DOHH2 (cell line): ENCODE measurements around the gene RAP1GAP.

Source experiments
- H3F3A ChIP-seq: fragments of 200-600 bp; sonication (generic), shearing (Covaris generic); 2 replicates; pipeline ENCODE4 v1.6.0; 2016; ENCODE audit warnings: antibody characterized with exemption, mild to moderate bottlenecking; ENCODE audit not compliant: control insufficient read depth, insufficient read depth
- H3K27ac ChIP-seq: fragments of 200-600 bp; sonication (generic); 2 replicates; pipeline ENCODE4 v1.5.1; 2014; ENCODE audit warnings: low read depth, mild to moderate bottlenecking, low read length, moderate library complexity
- H3K27me3 ChIP-seq: fragments of 200-600 bp; sonication (generic); 2 replicates; pipeline ENCODE4 v1.6.1; 2014; ENCODE audit warnings: mild to moderate bottlenecking, low read length, mixed read lengths; ENCODE audit not compliant: control insufficient read depth
- H3K36me3 ChIP-seq: fragments of 200-600 bp; sonication (generic); 2 replicates; pipeline ENCODE4 v1.6.1; 2014; ENCODE audit warnings: mild to moderate bottlenecking, low read length, moderate library complexity, mixed read lengths; ENCODE audit not compliant: control insufficient read depth
- H3K4me1 ChIP-seq: fragments of 200-600 bp; sonication (generic); 2 replicates; pipeline ENCODE4 v1.6.1; 2014; ENCODE audit warnings: mild to moderate bottlenecking, low read length, mixed read lengths; ENCODE audit not compliant: control insufficient read depth
- H3K4me2 ChIP-seq: fragments of 200-600 bp; sonication (generic); 2 replicates; pipeline ENCODE4 v1.6.0; 2014; ENCODE audit warnings: mild to moderate bottlenecking, low read length, moderate library complexity
- H3K4me3 ChIP-seq: fragments of 200-600 bp; sonication (generic); 2 replicates; pipeline ENCODE4 v1.5.1; 2014; ENCODE audit warnings: mild to moderate bottlenecking, low read length, mixed read lengths
- H3K79me2 ChIP-seq: fragments of 200-600 bp; sonication (generic); 2 replicates; pipeline ENCODE4 v1.6.1; 2014; ENCODE audit warnings: mild to moderate bottlenecking, low read length, mixed read lengths; ENCODE audit not compliant: control insufficient read depth
- H3K9me2 ChIP-seq: fragments of 200-600 bp; sonication (generic); replicated peaks from 2 replicates; pipeline ENCODE4 v1.6.1; 2014; ENCODE audit warnings: mild to moderate bottlenecking, low read length, mixed read lengths; ENCODE audit not compliant: control insufficient read depth
- H3K9me3 ChIP-seq: fragments of 200-600 bp; sonication (generic); 2 replicates; pipeline ENCODE4 v1.6.1; 2014; ENCODE audit warnings: antibody characterized with exemption, low read length, mixed read lengths; ENCODE audit not compliant: control insufficient read depth, insufficient read depth
- H4K20me1 ChIP-seq: fragments of 200-600 bp; sonication (generic); 2 replicates; pipeline ENCODE4 v1.6.0; 2014; ENCODE audit warnings: low read depth, mild to moderate bottlenecking, antibody characterized with exemption, low read length, moderate library complexity; ENCODE audit not compliant: control insufficient read depth, insufficient read depth
- EZH2phosphoT487 ChIP-seq: fragments of 200-600 bp; sonication (generic); IDR thresholded peaks from 2 replicates; pipeline ENCODE4 v1.6.1; 2017; ENCODE audit warnings: borderline replicate concordance, mild to moderate bottlenecking, antibody characterized with exemption, low read length, moderate library complexity, mixed read lengths
- TF ChIP-seq, protein P1 (sequence below): fragments of 200-600 bp; sonication (generic); IDR thresholded peaks from one replicate; pipeline ENCODE4 v1.5.1; 2014; ENCODE audit warnings: antibody characterized with exemption, mild to moderate bottlenecking, low read depth, low read length; ENCODE audit not compliant: poor library complexity, severe bottlenecking

The RAP1GAP gene

GRCh38 chr1:21569820-21570527 lies 99.2 kb downstream of the RAP1GAP start:
- Histone ChIP-seq H3F3A (no peaks in the 10 kb centered on the region), H3K4me2 (no peak overlapping the region), H3K9me3 (no peaks in the 10 kb centered on the region), H3K27me3 (peaks cover 5% of the 10 kb centered on the region; the same call in 1 of the 2 replicates), H3K36me3 (no peaks in the 10 kb centered on the region), H3K79me2 (no peaks in the 10 kb centered on the region), H4K20me1 (no peaks in the 10 kb centered on the region), H3K9me2 (no peaks in the 10 kb centered on the region), H3K27ac (no peak overlapping the region), H3K4me3 (no peak overlapping the region), H3K4me1 (no peaks in the 10 kb centered on the region)
- no peak for TF ChIP-seq EZH2phosphoT487
- TF ChIP-seq, protein P1, sequence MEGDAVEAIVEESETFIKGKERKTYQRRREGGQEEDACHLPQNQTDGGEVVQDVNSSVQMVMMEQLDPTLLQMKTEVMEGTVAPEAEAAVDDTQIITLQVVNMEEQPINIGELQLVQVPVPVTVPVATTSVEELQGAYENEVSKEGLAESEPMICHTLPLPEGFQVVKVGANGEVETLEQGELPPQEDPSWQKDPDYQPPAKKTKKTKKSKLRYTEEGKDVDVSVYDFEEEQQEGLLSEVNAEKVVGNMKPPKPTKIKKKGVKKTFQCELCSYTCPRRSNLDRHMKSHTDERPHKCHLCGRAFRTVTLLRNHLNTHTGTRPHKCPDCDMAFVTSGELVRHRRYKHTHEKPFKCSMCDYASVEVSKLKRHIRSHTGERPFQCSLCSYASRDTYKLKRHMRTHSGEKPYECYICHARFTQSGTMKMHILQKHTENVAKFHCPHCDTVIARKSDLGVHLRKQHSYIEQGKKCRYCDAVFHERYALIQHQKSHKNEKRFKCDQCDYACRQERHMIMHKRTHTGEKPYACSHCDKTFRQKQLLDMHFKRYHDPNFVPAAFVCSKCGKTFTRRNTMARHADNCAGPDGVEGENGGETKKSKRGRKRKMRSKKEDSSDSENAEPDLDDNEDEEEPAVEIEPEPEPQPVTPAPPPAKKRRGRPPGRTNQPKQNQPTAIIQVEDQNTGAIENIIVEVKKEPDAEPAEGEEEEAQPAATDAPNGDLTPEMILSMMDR: no peak

DNA sequence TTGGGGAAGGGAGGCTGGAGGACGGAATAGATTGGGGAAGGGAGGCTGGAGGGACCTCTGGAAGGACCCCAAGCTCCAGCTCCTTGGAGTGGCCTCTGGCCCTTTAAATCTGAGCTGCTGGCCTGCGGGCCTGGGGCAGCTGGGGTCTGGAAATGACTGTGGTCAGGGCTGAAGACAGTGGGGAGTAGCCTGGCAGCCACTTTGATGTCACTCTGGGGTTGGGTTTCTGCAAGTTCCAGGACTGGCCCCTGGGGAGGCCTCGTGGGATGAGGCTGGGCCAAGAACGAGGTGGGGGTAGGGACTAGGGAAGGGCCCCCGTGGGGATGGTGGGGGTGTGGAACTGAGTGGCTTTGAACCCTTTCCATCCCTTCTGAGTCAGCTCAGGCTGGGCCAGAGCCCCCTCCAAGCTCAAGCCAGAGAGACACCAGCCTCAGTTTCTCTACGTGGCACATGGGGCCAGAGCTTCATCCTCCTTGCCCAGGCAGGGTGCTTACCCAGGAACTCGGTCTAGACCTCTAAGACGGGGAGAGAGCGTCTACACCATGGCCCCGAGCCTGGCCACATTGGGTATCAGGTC lies 100.3 kb downstream of the RAP1GAP start:
- H4K20me1 ChIP-seq: no peaks in the 10 kb centered on the region
- TF ChIP-seq, protein P1: no peak
- no peak for TF ChIP-seq EZH2phosphoT487
- no peak overlapping the region for H3K4me2 ChIP-seq
- H3F3A ChIP-seq: no peaks in the 10 kb centered on the region
- no peak overlapping the region for H3K27ac ChIP-seq
- H3K36me3 ChIP-seq: no peaks in the 10 kb centered on the region
- H3K9me2 ChIP-seq: no peaks in the 10 kb centered on the region
- peaks cover 5% of the 10 kb centered on the region; the same call in 1 of the 2 replicates for H3K27me3 ChIP-seq
- no peak overlapping the region for H3K4me3 ChIP-seq
- no peaks in the 10 kb centered on the region for H3K79me2 ChIP-seq
- H3K4me1 ChIP-seq: no peaks in the 10 kb centered on the region
- H3K9me3 ChIP-seq: no peaks in the 10 kb centered on the region

GRCh38 chr1:21568006-21568746 lies 101.0 kb downstream of the RAP1GAP start:
- H3K4me3 ChIP-seq: no peak overlapping the region
- H3K27me3 ChIP-seq: peaks cover 5% of the 10 kb centered on the region; the same call in 1 of the 2 replicates
- H3K9me2 ChIP-seq: no peaks in the 10 kb centered on the region
- no peak overlapping the region for H3K4me2 ChIP-seq
- H3K27ac ChIP-seq: no peak overlapping the region
- no peaks in the 10 kb centered on the region for H3K36me3 ChIP-seq
- H4K20me1 ChIP-seq: no peaks in the 10 kb centered on the region
- H3F3A ChIP-seq: no peaks in the 10 kb centered on the region
- no peaks in the 10 kb centered on the region for H3K79me2 ChIP-seq
- TF ChIP-seq, protein P1: no peak
- no peak for TF ChIP-seq EZH2phosphoT487
- no peaks in the 10 kb centered on the region for H3K9me3 ChIP-seq
- H3K4me1 ChIP-seq: no peaks in the 10 kb centered on the region
